Mammary epithelial cell (primary cell): Measurements from ENCODE around the gene DESI2.

Experiments
- CTCF ChIP-seq, 2 donors: IDR thresholded peaks in 1 of 2; conservative IDR thresholded peaks in 1 of 2; 2 replicates each; pipeline ENCODE4 v1.5.1; 2011 to 2012; ENCODE audit warnings: inconsistent platforms in 2 of 2, low read length in 2 of 2, mild to moderate bottlenecking in 2 of 2, control low read depth in 1 of 2, low read depth in 1 of 2; ENCODE audit not compliant: insufficient read depth in 1 of 2; ENCODE audit errors: extremely low read depth in 1 of 2
- EZH2 ChIP-seq: IDR thresholded peaks from 2 replicates; pipeline ENCODE4 v1.6.1; 2012; ENCODE audit warnings: low read length, inconsistent platforms, borderline replicate concordance

- TF ChIP-seq EZH2 (no peak), CTCF (conservative IDR thresholded peaks at IDR 0.05 in 1 of 2, IDR thresholded peaks at IDR 0.05 in 1 of 2; ENCODE audit: extremely low read depth in 1 of 2, insufficient read depth in 1 of 2, low read depth in 1 of 2, low read length in 2 of 2) (no peak)
Observed at GRCh38 chr1:244709076-244709475, 56.1 kb downstream of the DESI2 start.
